B cell (primary cell): ENCODE data around the gene CALD1. TPM values are rescaled to one million over a fixed set of nuclear protein-coding genes. Genes with fewer than 3 reads are reported as not detected.

ENCODE experiments used
- ATAC-seq: fragments of 200-7000 bp; cut with Tn5 transposase; one replicate; pipeline ENCODE4 v1.10.0; 2021; ENCODE audit warnings: low read depth, mild to moderate bottlenecking, moderate number of reproducible peaks, moderate library complexity
- CTCF ChIA-PET: fragments of 350-600 bp; sonication (Branson Sonifier 250); formaldehyde crosslinking; loops from one replicate; lab custom pipeline; 2021; ENCODE audit warnings: antibody characterized with exemption, inconsistent platforms; lab: Charles Lee
- POLR2A ChIA-PET: fragments of 350-600 bp; sonication (Branson Sonifier 250); formaldehyde crosslinking; loops from one replicate; lab custom pipeline; 2021; ENCODE audit warnings: antibody characterized with exemption; lab: Charles Lee
- DNase-seq: peaks from one replicate; pipeline ENCODE4 v3.0.0; 2013
- H2AFZ ChIP-seq: 2 replicates; pipeline ENCODE4 v1.6.1; 2012; ENCODE audit warnings: mild to moderate bottlenecking, low read depth, low read length; ENCODE audit not compliant: insufficient read depth, poor library complexity, severe bottlenecking
- H3K27ac ChIP-seq, 2 donors: 1 replicate in 1 of 2; 2 replicates in 1 of 2; pipeline ENCODE4 v1.5.1; 2012 to 2013; ENCODE audit warnings: low read length in 2 of 2, mild to moderate bottlenecking in 2 of 2, moderate library complexity in 1 of 2
- H3K27me3 ChIP-seq, 4 experiments: fragments of 200-600 bp in 1 of 4; sonication (generic) in 1 of 4; replicated peaks in 1 of 4; 1 replicate in 2 of 4; 2 replicates in 2 of 4; pipeline versions ENCODE4 v1.6.1 to v1.7.0; 2013 to 2016; ENCODE audit warnings: low read length in 3 of 4, mild to moderate bottlenecking in 2 of 4, mixed read lengths in 1 of 4, moderate library complexity in 1 of 4; ENCODE audit not compliant: insufficient read depth in 4 of 4, control insufficient read depth in 3 of 4; ENCODE audit errors: control extremely low read depth in 1 of 4
- H3K36me3 ChIP-seq, 2 experiments: replicated peaks in 1 of 2; 1 replicate in 1 of 2; 2 replicates in 1 of 2; pipeline versions ENCODE4 v1.6.1 to v1.7.1; 2013; ENCODE audit warnings: low read length in 1 of 2; ENCODE audit not compliant: insufficient read depth in 2 of 2, control insufficient read depth in 1 of 2; ENCODE audit errors: control extremely low read depth in 1 of 2, extremely low read depth in 1 of 2
- H3K4me1 ChIP-seq, 2 donors: fragments of 200-600 bp in 1 of 2; sonication (generic) in 1 of 2; 1 replicate in 1 of 2; 2 replicates in 1 of 2; pipeline versions ENCODE4 v1.5.1 to v1.6.1; 2013 to 2017; ENCODE audit warnings: low read length in 2 of 2; ENCODE audit not compliant: control insufficient read depth in 2 of 2, insufficient read depth in 2 of 2
- H3K4me2 ChIP-seq: replicated peaks from 2 replicates; pipeline ENCODE3; 2012; ENCODE audit warnings: mild to moderate bottlenecking, low read depth, low read length; ENCODE audit not compliant: poor library complexity, severe bottlenecking
- H3K4me3 ChIP-seq, 5 experiments: fragments of 200-600 bp in 1 of 5; sonication (generic) in 1 of 5; 1 replicate in 3 of 5; 2 replicates in 2 of 5; pipeline versions ENCODE4 v1.5.1 to v1.7.0; 2011 to 2016; ENCODE audit warnings: low read length in 4 of 5, mild to moderate bottlenecking in 4 of 5, low read depth in 2 of 5, control low read depth in 1 of 5, moderate library complexity in 1 of 5; ENCODE audit not compliant: insufficient read depth in 1 of 5; ENCODE audit errors: control extremely low read depth in 1 of 5, extremely low read depth in 1 of 5
- H3K79me2 ChIP-seq: fragments of 200-600 bp; sonication (generic); one replicate; pipeline ENCODE4 v1.6.0; 2016; ENCODE audit warnings: low read length; ENCODE audit not compliant: control insufficient read depth, insufficient read depth
- H3K9ac ChIP-seq: fragments of 200-600 bp; sonication (generic); 2 replicates; pipeline ENCODE4 v1.6.1; 2017; ENCODE audit warnings: mild to moderate bottlenecking, low read length, moderate library complexity
- H3K9me3 ChIP-seq, 3 donors: one replicate each; pipeline versions ENCODE4 v1.6.1 to v1.7.1; 2013; ENCODE audit warnings: low read length in 2 of 3; ENCODE audit not compliant: control insufficient read depth in 2 of 3, insufficient read depth in 1 of 3; ENCODE audit errors: control extremely low read depth in 1 of 3
- H4K20me1 ChIP-seq: 2 replicates; pipeline ENCODE4 v1.6.0; 2012; ENCODE audit warnings: mild to moderate bottlenecking, low read length; ENCODE audit not compliant: insufficient read depth, control insufficient read depth, poor library complexity, severe bottlenecking
- H3K27ac Mint-ChIP-seq: one replicate; pipeline ENCODE4 v1.8.0; 2021; ENCODE audit warnings: mixed read lengths
- H3K27me3 Mint-ChIP-seq: one replicate; pipeline ENCODE4 v1.8.0; 2021; ENCODE audit warnings: mixed read lengths
- H3K4me1 Mint-ChIP-seq: one replicate; pipeline ENCODE4 v1.8.0; 2021; ENCODE audit warnings: mixed read lengths
- H3K4me3 Mint-ChIP-seq: one replicate; pipeline ENCODE4 v1.8.0; 2021; ENCODE audit warnings: mixed read lengths
- H3K9me3 Mint-ChIP-seq: one replicate; pipeline ENCODE4 v1.8.0; 2022; ENCODE audit warnings: mixed read lengths; ENCODE audit not compliant: insufficient read depth
- EZH2 ChIP-seq: IDR thresholded peaks from 2 replicates; pipeline ENCODE4 v1.6.1; 2012; ENCODE audit warnings: borderline replicate concordance, low read depth, mild to moderate bottlenecking, moderate library complexity, low read length; ENCODE audit not compliant: insufficient read depth, poor library complexity, severe bottlenecking
- WGBS: methylation state at CpG from one replicate; pipeline ENCODE4 v1.1.5; 2013; ENCODE audit warnings: missing lambda C conversion rate; ENCODE audit not compliant: insufficient coverage; 5-methylcytosine and 5-hydroxymethylcytosine counted together
- intact Hi-C: fragments of 100-400 bp; cut with micrococcal nuclease; formaldehyde crosslinking; loops from one replicate; pipeline ENCODE4 v1.10.0; 2022
- polyA plus RNA-seq: library from polyadenylated mRNA; depleted of rRNA; stranded (reverse); fragments of >200 nt; gene quantifications from 2 replicates; pipeline ENCODE4 v1.2.3, GENCODE V29; 2012
- total RNA-seq, 2 donors: library from RNA; stranded (reverse); fragments of 120-200 nt in 1 of 2; gene quantifications; 1 replicate in 1 of 2; 2 replicates in 1 of 2; pipeline versions ENCODE4 v1.2.3 to v1.2.4, GENCODE V29; 2013 to 2022
- TF ChIP-seq, protein P1 (sequence below): fragments of 200-600 bp; IDR thresholded peaks from one replicate; pipeline ENCODE4 v1.8.0; 2022; ENCODE audit warnings: antibody characterized with exemption, mild to moderate bottlenecking

CALD1 gene
- total and polyA plus RNA-seq, 2 donors (not counting 1 experiment from before 2014, with no cell fraction given): 0.18 to 0.69 TPM

DNA sequence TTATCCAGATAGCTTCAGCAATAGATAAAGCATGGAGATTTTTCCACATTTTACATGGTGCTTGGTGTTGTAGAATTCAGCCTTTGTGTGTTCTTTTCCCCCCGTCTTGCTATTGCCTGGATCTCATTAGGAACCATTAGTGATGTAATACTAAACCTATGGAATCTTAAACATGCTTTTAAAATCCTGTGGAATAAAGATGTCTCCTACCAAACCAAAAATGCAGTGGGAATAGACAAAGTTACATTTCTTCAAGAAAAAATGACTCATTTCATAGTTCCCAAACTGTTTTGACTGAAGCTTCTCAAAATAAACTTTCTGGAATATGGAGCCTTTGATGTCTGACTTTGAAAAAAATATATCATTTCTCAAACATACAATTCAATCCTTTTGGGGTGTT, 44.0 kb downstream of the CALD1 start:
- POLR2A ChIA-PET: no interaction called here
- Mint-ChIP-seq H3K27ac (no peak overlapping the region), H3K4me3 (no peak overlapping the region), H3K9me3 (no peaks in the 10 kb centered on the region), H3K4me1 (no peaks in the 10 kb centered on the region), H3K27me3 (peaks cover 11% of the 10 kb centered on the region)
- TF ChIP-seq, protein P1, sequence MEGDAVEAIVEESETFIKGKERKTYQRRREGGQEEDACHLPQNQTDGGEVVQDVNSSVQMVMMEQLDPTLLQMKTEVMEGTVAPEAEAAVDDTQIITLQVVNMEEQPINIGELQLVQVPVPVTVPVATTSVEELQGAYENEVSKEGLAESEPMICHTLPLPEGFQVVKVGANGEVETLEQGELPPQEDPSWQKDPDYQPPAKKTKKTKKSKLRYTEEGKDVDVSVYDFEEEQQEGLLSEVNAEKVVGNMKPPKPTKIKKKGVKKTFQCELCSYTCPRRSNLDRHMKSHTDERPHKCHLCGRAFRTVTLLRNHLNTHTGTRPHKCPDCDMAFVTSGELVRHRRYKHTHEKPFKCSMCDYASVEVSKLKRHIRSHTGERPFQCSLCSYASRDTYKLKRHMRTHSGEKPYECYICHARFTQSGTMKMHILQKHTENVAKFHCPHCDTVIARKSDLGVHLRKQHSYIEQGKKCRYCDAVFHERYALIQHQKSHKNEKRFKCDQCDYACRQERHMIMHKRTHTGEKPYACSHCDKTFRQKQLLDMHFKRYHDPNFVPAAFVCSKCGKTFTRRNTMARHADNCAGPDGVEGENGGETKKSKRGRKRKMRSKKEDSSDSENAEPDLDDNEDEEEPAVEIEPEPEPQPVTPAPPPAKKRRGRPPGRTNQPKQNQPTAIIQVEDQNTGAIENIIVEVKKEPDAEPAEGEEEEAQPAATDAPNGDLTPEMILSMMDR: no peak
- no peak overlapping the region for H3K4me2 ChIP-seq
- ATAC-seq (no peak), DNase-seq (no peak)
- no peak overlapping the region for H2AFZ ChIP-seq
- H3K9ac ChIP-seq: no peak overlapping the region
- no CpG with 5 or more reads among the region's 1 CpG for WGBS
- H4K20me1 ChIP-seq: no peaks in the 10 kb centered on the region
- H3K79me2 ChIP-seq: no peaks in the 10 kb centered on the region
- H3K4me1 ChIP-seq: no peaks in the 10 kb centered on the region
- H3K27ac ChIP-seq: no peak overlapping the region
- CTCF ChIA-PET: no interaction called here
- H3K9me3 ChIP-seq: no peaks in the 10 kb centered on the region
- intact Hi-C loops: no loop called here
- no peaks in the 10 kb centered on the region for H3K36me3 ChIP-seq
- no peak overlapping the region for H3K4me3 ChIP-seq
- no peaks in the 10 kb centered on the region for H3K27me3 ChIP-seq

DNA sequence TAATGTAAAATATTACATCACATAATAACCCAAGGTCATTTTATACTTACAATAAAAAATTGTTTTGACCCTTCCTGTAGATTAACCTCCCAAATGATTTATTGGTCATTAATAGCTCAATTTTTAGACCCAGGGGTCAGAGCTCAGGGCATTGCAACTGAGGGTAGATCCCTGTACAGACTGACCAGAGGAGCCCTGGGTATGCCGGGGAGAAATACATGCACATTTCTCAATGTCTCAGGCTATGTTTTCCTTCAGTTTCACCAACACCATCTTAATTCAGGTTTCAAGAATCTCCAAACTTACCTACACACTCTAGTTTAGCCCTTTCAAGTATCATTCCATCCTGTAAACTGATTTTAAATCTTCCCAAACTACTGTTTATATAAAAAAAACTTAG, 46.2 kb downstream of the CALD1 start:
- no peaks in the 10 kb centered on the region for H4K20me1 ChIP-seq
- H3K36me3 ChIP-seq: no peaks in the 10 kb centered on the region
- no peak for TF ChIP-seq EZH2
- TF ChIP-seq, protein P1: no peak
- Mint-ChIP-seq H3K4me1 (no peaks in the 10 kb centered on the region), H3K9me3 (no peaks in the 10 kb centered on the region), H3K27me3 (peaks cover 17% of the 10 kb centered on the region), H3K4me3 (no peak overlapping the region), H3K27ac (no peak overlapping the region)
- POLR2A ChIA-PET: no interaction called here
- no peak for DNase-seq
- no peak overlapping the region for H3K9ac ChIP-seq
- no peak overlapping the region for H3K4me2 ChIP-seq
- no peak overlapping the region for H3K27ac ChIP-seq
- ATAC-seq: no peak
- no peak overlapping the region for H2AFZ ChIP-seq
- H3K79me2 ChIP-seq: no peaks in the 10 kb centered on the region
- 100% methylated on average over 1 of the region's 1 CpG for WGBS
- CTCF ChIA-PET: no interaction called here
- intact Hi-C loops: no loop called here
- H3K27me3 ChIP-seq: no peaks in the 10 kb centered on the region
- H3K4me3 ChIP-seq: no peak overlapping the region
- no peaks in the 10 kb centered on the region for H3K4me1 ChIP-seq
- H3K9me3 ChIP-seq: no peaks in the 10 kb centered on the region
